Peyer's patch (tissue), 4 donors: Measurements from ENCODE around the gene LOXHD1. TPM values are rescaled to one million over a fixed set of nuclear protein-coding genes. Genes with fewer than 3 reads are reported as not detected.

ENCODE experiments used
- DNase-seq, 3 donors: peaks; one replicate each; pipeline ENCODE4 v3.0.0-alpha.2; 2017 to 2019
- H3K27ac ChIP-seq, 4 donors: fragments of 200-600 bp; sonication (generic); one replicate each; pipeline ENCODE4 v1.5.1; 2016 to 2019
- H3K27me3 ChIP-seq, 2 donors: fragments of 200-600 bp; sonication (generic); one replicate each; pipeline ENCODE4 v1.5.1; 2019
- H3K36me3 ChIP-seq, 3 donors: fragments of 200-600 bp; sonication (generic); one replicate each; pipeline ENCODE4 v1.5.1; 2016 to 2019
- H3K4me1 ChIP-seq, 4 donors: fragments of 200-600 bp; sonication (generic); one replicate each; pipeline ENCODE4 v1.5.1; 2016 to 2019
- H3K4me3 ChIP-seq, 4 donors: fragments of 200-600 bp; sonication (generic); 1 replicate in 3 of 4; 2 replicates in 1 of 4; pipeline ENCODE4 v1.5.1; 2016 to 2019; ENCODE audit warnings: mild to moderate bottlenecking in 1 of 4
- H3K9me3 ChIP-seq, 4 donors: fragments of 200-600 bp; sonication (generic); one replicate each; pipeline ENCODE4 v1.5.1; 2016 to 2019; ENCODE audit warnings: mild to moderate bottlenecking in 1 of 4
- CTCF ChIP-seq, 6 experiments: fragments of 450-650 bp in 4 of 6; fragments of 200-600 bp in 2 of 6; sonication (generic) in 1 of 6; IDR thresholded peaks; one replicate each; pipeline ENCODE4 v1.5.1; 2017 to 2019; ENCODE audit warnings: antibody characterized with exemption in 6 of 6, mild to moderate bottlenecking in 3 of 6, moderate library complexity in 1 of 6
- POLR2A ChIP-seq, 2 donors: fragments of 450-650 bp; IDR thresholded peaks; one replicate each; pipeline ENCODE4 v1.5.1; 2017; ENCODE audit warnings: antibody characterized with exemption in 2 of 2, mild to moderate bottlenecking in 2 of 2, moderate library complexity in 2 of 2
- total RNA-seq, 4 donors: library from RNA; depleted of rRNA; stranded (reverse); fragments of >200 nt; gene quantifications; one replicate each; pipeline ENCODE4 v1.1.0, GENCODE V29; 2016

LOXHD1 gene
- total RNA-seq, 4 donors from 2014 or later = 0.19 to 0.83 TPM; not detected in 2

GRCh38 chr18:46601141-46601805 lies 55.7 kb downstream of the LOXHD1 start:
- H3K4me1 ChIP-seq = no peaks in the 10 kb centered on the region
- TF ChIP-seq POLR2A (IDR thresholded peaks at IDR 0.05) (no peak), CTCF (IDR thresholded peaks at IDR 0.05) (no peak)
- no peaks in the 10 kb centered on the region for H3K27me3 ChIP-seq
- no peak for DNase-seq
- H3K27ac ChIP-seq = no peak overlapping the region
- no peaks in the 10 kb centered on the region for H3K9me3 ChIP-seq
- H3K4me3 ChIP-seq = no peak overlapping the region
- H3K36me3 ChIP-seq = no peaks in the 10 kb centered on the region

DNA sequence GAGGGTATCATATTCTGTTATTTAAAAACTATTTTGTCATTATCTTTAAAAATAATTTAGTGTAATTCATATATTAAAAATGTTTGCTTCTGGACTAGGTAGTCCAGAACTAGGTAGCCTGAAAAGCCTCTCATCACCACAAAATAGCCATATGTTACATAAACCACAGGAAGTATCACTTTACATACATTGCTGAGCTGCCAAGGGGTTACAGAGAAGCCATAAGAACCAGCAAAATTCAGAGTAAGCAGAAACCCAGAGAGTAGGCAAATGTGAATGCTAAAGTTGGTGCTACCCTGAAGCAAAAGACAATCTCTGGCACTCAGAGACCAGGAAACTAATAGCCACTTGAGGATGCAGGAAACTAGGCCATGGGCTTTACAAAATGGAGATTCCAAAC lies 60.9 kb downstream of the LOXHD1 start:
- TF ChIP-seq CTCF (IDR thresholded peaks at IDR 0.05) (no peak), POLR2A (IDR thresholded peaks at IDR 0.05) (no peak)
- H3K27me3 ChIP-seq = no peaks in the 10 kb centered on the region
- no peaks in the 10 kb centered on the region for H3K9me3 ChIP-seq
- no peak overlapping the region for H3K4me3 ChIP-seq
- DNase-seq = no peak
- H3K27ac ChIP-seq = no peak overlapping the region
- no peaks in the 10 kb centered on the region for H3K4me1 ChIP-seq
- no peaks in the 10 kb centered on the region for H3K36me3 ChIP-seq

DNA sequence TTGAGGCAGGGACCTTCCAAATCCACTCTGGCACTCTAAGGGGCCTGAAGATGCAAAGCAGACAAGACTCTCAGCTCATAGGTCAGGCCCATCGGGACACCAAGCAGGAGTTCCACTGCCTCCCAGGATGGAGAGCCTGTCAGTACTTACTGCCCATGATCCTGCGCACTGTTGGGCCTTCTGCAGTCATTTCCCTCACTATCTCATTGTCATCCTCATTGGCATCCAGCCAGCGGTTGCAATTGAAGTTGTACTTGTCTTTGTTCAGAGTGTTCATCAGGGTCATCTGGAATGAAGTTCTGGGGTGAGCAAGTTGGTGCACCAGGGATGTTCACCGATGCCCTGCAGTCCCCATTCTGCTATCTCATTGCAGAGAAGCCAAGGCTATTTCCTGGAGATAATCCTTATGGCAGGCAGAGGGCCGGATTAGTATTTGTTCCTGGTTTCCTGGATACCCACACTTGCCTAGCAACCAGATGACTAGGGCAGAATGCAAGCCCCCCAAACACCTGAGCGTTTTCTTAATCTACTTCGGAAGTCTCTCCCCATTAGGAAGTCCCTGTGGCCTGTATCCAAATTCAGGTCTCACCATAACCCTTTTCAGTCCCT lies 65.1 kb downstream of the LOXHD1 start:
- Histone ChIP-seq H3K27ac (no peak overlapping the region), H3K9me3 (no peaks in the 10 kb centered on the region), H3K27me3 (no peaks in the 10 kb centered on the region), H3K4me1 (no peaks in the 10 kb centered on the region), H3K4me3 (no peak overlapping the region), H3K36me3 (no peaks in the 10 kb centered on the region)
- no peak for DNase-seq
- TF ChIP-seq POLR2A (IDR thresholded peaks at IDR 0.05) (no peak), CTCF (IDR thresholded peaks at IDR 0.05) (no peak)

DNA sequence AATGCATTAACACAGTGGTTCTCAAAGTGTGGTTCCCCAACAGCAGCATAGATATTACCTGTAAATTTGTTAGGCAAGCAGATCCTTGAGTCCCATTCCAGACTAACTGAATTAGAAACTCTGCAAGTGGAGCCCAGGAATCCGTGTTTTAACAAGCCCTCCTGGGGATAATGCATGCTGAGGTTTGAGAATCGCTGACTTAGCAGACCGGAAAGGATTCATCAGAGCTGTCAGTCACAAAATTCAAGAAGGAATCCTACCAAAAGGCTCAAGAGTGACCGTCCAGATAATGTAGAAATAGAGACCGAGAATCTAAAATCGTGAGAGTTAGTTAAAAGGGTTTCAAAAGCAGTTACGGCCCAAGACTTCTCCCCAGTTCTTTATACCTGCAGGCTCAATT lies 66.9 kb downstream of the LOXHD1 start:
- DNase-seq = no peak
- Histone ChIP-seq H3K4me3 (no peak overlapping the region), H3K27ac (no peak overlapping the region), H3K27me3 (no peaks in the 10 kb centered on the region), H3K9me3 (no peaks in the 10 kb centered on the region), H3K4me1 (no peaks in the 10 kb centered on the region), H3K36me3 (no peaks in the 10 kb centered on the region)
- no peak for TF ChIP-seq POLR2A (IDR thresholded peaks at IDR 0.05)
- TF ChIP-seq CTCF (IDR thresholded peaks at IDR 0.05) = no peak

GRCh38 chr18:46588971-46589660 lies 67.9 kb downstream of the LOXHD1 start:
- DNase-seq = no peak
- no peaks in the 10 kb centered on the region for H3K9me3 ChIP-seq
- TF ChIP-seq POLR2A (IDR thresholded peaks at IDR 0.05) = no peak
- no peak for TF ChIP-seq CTCF (IDR thresholded peaks at IDR 0.05)
- no peaks in the 10 kb centered on the region for H3K27me3 ChIP-seq
- no peak overlapping the region for H3K27ac ChIP-seq
- no peak overlapping the region for H3K4me3 ChIP-seq
- no peaks in the 10 kb centered on the region for H3K36me3 ChIP-seq
- H3K4me1 ChIP-seq = no peaks in the 10 kb centered on the region
